Measurements from ENCODE around the gene P2RY1.

The P2RY1 gene

DNA sequence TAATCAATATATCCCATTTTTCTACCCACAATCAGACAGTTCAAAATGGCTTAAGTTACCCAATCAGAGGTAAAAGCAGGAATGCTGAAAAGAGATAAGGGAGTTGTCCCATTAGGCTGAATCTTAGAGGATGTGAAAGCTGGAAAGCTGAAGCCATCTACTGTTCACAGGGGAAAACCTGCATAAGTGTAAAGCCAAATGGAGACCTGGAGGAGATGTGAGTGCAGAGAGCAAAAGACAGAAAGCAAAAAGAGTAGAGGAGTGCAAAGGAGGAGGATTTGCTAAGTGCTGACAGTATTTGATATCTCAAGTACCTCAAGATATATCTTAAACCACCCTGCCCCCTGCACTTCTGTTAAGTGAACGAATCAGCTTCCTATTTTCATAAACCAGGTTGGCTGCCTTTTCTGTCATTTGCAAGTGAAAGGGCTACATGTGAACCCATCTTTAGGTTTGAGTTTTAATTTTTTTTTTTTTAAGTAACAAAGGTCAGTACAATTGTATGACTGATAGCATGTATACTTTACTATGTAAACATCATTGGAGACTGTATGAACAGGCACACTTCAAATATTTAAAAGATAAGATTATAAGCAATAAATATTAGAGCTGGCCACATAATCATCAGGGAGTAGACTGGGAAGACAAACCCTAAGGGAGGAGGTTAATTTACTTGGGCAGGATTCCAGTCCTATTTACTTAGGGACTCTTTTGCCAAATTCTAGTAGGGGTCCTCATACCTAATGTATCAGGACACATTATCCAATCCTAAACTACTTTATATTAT is 22.8 kb upstream of the P2RY1 start:
- in situ Hi-C loops (cut with HindIII; ENCODE audit: low sequenced_read_pairs) = no loop called here

GRCh38 chr3:152817400-152817799 is 17.5 kb upstream of the P2RY1 start:
- no peak for DNase-seq (ENCODE audit: low read depth)
- no peak overlapping the region for H3K4me3 ChIP-seq (ENCODE audit: low read depth, low read length)
- in situ Hi-C loops (cut with HindIII; ENCODE audit: low sequenced_read_pairs) = no loop called here
- TF ChIP-seq CTCF (IDR thresholded peaks at IDR 0.05; ENCODE audit: low read depth, low read length, missing control alignments) = no peak

More for the DNA sequence above, 22.8 kb upstream of the P2RY1 start:
- no peak for DNase-seq (ENCODE audit: low read depth)
- no peak overlapping the region for H3K4me3 ChIP-seq (ENCODE audit: low read depth, low read length)
- TF ChIP-seq CTCF (IDR thresholded peaks at IDR 0.05; ENCODE audit: low read depth, low read length, missing control alignments) = no peak

DNA sequence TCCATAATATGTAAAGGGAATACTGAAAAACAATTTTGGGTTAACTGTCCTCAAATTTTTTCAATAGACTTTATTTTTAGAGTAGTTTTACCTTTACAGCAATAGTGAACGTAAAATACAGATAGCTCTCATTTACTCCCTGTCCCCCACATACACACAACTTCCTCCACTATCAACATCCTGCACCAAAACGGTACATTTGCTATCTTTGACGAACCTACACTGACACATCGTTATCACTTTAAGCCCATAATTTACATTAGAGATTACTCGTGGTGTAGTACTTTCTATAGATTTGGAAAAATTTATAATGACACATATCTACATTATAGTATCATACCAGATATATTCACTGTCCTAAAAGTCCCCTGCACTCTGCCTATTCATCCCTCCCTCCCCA is 16.9 kb upstream of the P2RY1 start:
- H3K4me3 ChIP-seq (ENCODE audit: low read depth, low read length) = no peak overlapping the region
- DNase-seq (ENCODE audit: low read depth) = no peak
- no peak for TF ChIP-seq CTCF (IDR thresholded peaks at IDR 0.05; ENCODE audit: low read depth, low read length, missing control alignments)
- in situ Hi-C loops (cut with HindIII; ENCODE audit: low sequenced_read_pairs) = no loop called here

DNA sequence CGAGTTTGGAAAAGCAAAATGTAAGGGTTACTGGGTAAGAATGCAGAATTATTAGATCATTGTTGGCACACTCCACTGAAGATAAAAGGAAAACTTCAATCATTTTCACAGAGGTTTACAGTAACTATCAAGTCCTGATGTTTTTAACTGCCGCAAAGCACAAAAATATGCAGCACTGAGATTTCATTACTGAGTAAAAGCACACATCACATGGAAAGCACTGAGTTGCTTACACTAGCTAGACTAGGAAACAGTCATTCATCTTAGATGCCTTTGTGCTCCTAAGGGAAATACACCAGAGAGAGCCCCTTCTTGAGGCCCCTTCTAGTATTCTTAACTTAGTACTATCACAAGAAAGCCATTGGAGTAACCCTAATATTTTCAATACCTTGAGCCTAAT is 11.8 kb upstream of the P2RY1 start:
- in situ Hi-C loops (cut with HindIII; ENCODE audit: low sequenced_read_pairs) = no loop called here
- TF ChIP-seq CTCF (IDR thresholded peaks at IDR 0.05; ENCODE audit: low read depth, low read length, missing control alignments) = no peak
- no peak overlapping the region for H3K4me3 ChIP-seq (ENCODE audit: low read depth, low read length)
- DNase-seq (ENCODE audit: low read depth) = no peak

- no peak for TF ChIP-seq CTCF (IDR thresholded peaks at IDR 0.05; ENCODE audit: low read depth, low read length, missing control alignments)
- in situ Hi-C loops (cut with HindIII; ENCODE audit: low sequenced_read_pairs) = no loop called here
- DNase-seq (ENCODE audit: low read depth) = no peak
- no peak overlapping the region for H3K4me3 ChIP-seq (ENCODE audit: low read depth, low read length)
Measured at GRCh38 chr3:152823781-152824180, 11.2 kb upstream of the P2RY1 start.

GRCh38 chr3:152825566-152825965 is 9.4 kb upstream of the P2RY1 start:
- no peak for TF ChIP-seq CTCF (IDR thresholded peaks at IDR 0.05; ENCODE audit: low read depth, low read length, missing control alignments)
- in situ Hi-C loops (cut with HindIII; ENCODE audit: low sequenced_read_pairs) = no loop called here
- no peak for DNase-seq (ENCODE audit: low read depth)
- no peak overlapping the region for H3K4me3 ChIP-seq (ENCODE audit: low read depth, low read length)
